Activated CD4-positive, alpha-beta memory T cell treated with anti-CD3 and anti-CD28 coated beads for 36 hours (primary cell): ENCODE data around the gene CMC4. TPM values are rescaled to one million over a fixed set of nuclear protein-coding genes. Genes with fewer than 3 reads are reported as not detected.

Experiments used
- CTCF ChIA-PET: fragments of 350-600 bp; sonication (Branson Sonifier 250); formaldehyde crosslinking; loops from one replicate; lab custom pipeline; 2021; ENCODE audit warnings: antibody characterized with exemption, inconsistent platforms; lab: Charles Lee
- POLR2A ChIA-PET: fragments of 350-600 bp; sonication (Branson Sonifier 250); formaldehyde crosslinking; loops from one replicate; lab custom pipeline; 2021; ENCODE audit warnings: antibody characterized with exemption; lab: Charles Lee
- DNase-seq: peaks from one replicate; pipeline ENCODE4 v3.0.0-alpha.2; 2020
- H3K27ac Mint-ChIP-seq: one replicate; pipeline ENCODE4 v1.8.0; 2021; ENCODE audit warnings: mixed read lengths
- H3K27me3 Mint-ChIP-seq: one replicate; pipeline ENCODE4 v1.8.0; 2021; ENCODE audit warnings: mixed read lengths
- H3K36me3 Mint-ChIP-seq: one replicate; pipeline ENCODE4 v1.8.0; 2021; ENCODE audit warnings: mixed read lengths
- H3K4me1 Mint-ChIP-seq: one replicate; pipeline ENCODE4 v1.8.0; 2021; ENCODE audit warnings: low read depth, mixed read lengths
- H3K4me3 Mint-ChIP-seq: one replicate; pipeline ENCODE4 v1.8.0; 2021; ENCODE audit warnings: mild to moderate bottlenecking, mixed read lengths
- H3K9me3 Mint-ChIP-seq: one replicate; pipeline ENCODE4 v1.8.0; 2021; ENCODE audit warnings: mixed read lengths
- intact Hi-C: fragments of 100-400 bp; cut with micrococcal nuclease; formaldehyde crosslinking; loops from one replicate; pipeline ENCODE4 v1.15.1; 2023
- total RNA-seq, 2 experiments: library from RNA; stranded (reverse); gene quantifications; one replicate each; pipeline ENCODE4 v1.2.3, GENCODE V29; 2021

CMC4 gene
- total RNA-seq, 2 experiments from 2014 or later = 4.9 to 7.2 TPM

- POLR2A ChIA-PET = no interaction called here
- H3K4me1 Mint-ChIP-seq = peaks cover 30% of the 10 kb centered on the region
- H3K4me3 Mint-ChIP-seq = no peak overlapping the region
- intact Hi-C loops = no loop called here
- peak overlapping the region; percentile 62 for H3K27ac Mint-ChIP-seq
- H3K27me3 Mint-ChIP-seq = no peaks in the 10 kb centered on the region
- peak; percentile 12 for DNase-seq
- CTCF ChIA-PET = no interaction called here
- H3K9me3 Mint-ChIP-seq = no peaks in the 10 kb centered on the region
- peaks cover 4% of the 10 kb centered on the region for H3K36me3 Mint-ChIP-seq
Measured at GRCh38 chrX:155052738-155053498, 18.0 kb downstream of the CMC4 start.

GRCh38 chrX:155048977-155049619 lies 21.8 kb downstream of the CMC4 start:
- intact Hi-C loops = no loop called here
- peak overlapping the region; percentile 33 for H3K27ac Mint-ChIP-seq

GRCh38 chrX:155046811-155047528 lies 24.0 kb downstream of the CMC4 start:
- Mint-ChIP-seq H3K9me3 (no peaks in the 10 kb centered on the region), H3K4me1 (peaks cover 16% of the 10 kb centered on the region), H3K27me3 (no peaks in the 10 kb centered on the region), H3K36me3 (peaks cover 6% of the 10 kb centered on the region), H3K4me3 (no peak overlapping the region), H3K27ac (no peak overlapping the region)
- no peak for DNase-seq
- POLR2A ChIA-PET = no interaction called here
- intact Hi-C loops = no loop called here
- CTCF ChIA-PET = interaction anchor here (2.0 kb wide), 1 partner anchor 10 kb away, joined by 11 read pairs; no protein-coding TSS in a partner anchor

More at GRCh38 chrX:155048977-155049619, 21.8 kb downstream of the CMC4 start:
- H3K27me3 Mint-ChIP-seq = no peaks in the 10 kb centered on the region
- ChIA-PET CTCF (interaction anchor here (0.6 to 1.6 kb wide), 8 partner anchors 8 to 148 kb away, joined by 3 to 11 read pairs (median 5); partner anchors contain the start of gene FUNDC2), POLR2A (no interaction called here)
- peaks cover 4% of the 10 kb centered on the region for H3K36me3 Mint-ChIP-seq
- H3K9me3 Mint-ChIP-seq = no peaks in the 10 kb centered on the region
- no peak overlapping the region for H3K4me3 Mint-ChIP-seq
- H3K4me1 Mint-ChIP-seq = peaks cover 16% of the 10 kb centered on the region
- peak; percentile 53 for DNase-seq

GRCh38 chrX:155046129-155046810 lies 24.7 kb downstream of the CMC4 start:
- Mint-ChIP-seq H3K27me3 (no peaks in the 10 kb centered on the region), H3K36me3 (peaks cover 4% of the 10 kb centered on the region), H3K9me3 (no peaks in the 10 kb centered on the region), H3K4me1 (peaks cover 16% of the 10 kb centered on the region), H3K27ac (no peak overlapping the region), H3K4me3 (no peak overlapping the region)
- intact Hi-C loops = no loop called here
- no peak for DNase-seq
- POLR2A ChIA-PET = no interaction called here
- CTCF ChIA-PET = interaction anchor here (2.0 kb wide), 1 partner anchor 10 kb away, joined by 11 read pairs; no protein-coding TSS in a partner anchor

GRCh38 chrX:155035688-155036087 lies 35.2 kb downstream of the CMC4 start:
- intact Hi-C loops = no loop called here
- POLR2A ChIA-PET = no interaction called here
- no peak overlapping the region for H3K27ac Mint-ChIP-seq
- no peaks in the 10 kb centered on the region for H3K27me3 Mint-ChIP-seq
- CTCF ChIA-PET = no interaction called here
- no peak overlapping the region for H3K4me3 Mint-ChIP-seq
- peaks cover 9% of the 10 kb centered on the region for H3K4me1 Mint-ChIP-seq
- DNase-seq = no peak
- peaks cover 5% of the 10 kb centered on the region for H3K9me3 Mint-ChIP-seq
- H3K36me3 Mint-ChIP-seq = peaks cover 19% of the 10 kb centered on the region

- CTCF ChIA-PET = no interaction called here
- H3K9me3 Mint-ChIP-seq = peaks cover 5% of the 10 kb centered on the region
- POLR2A ChIA-PET = no interaction called here
- no peak overlapping the region for H3K4me3 Mint-ChIP-seq
- H3K27me3 Mint-ChIP-seq = no peaks in the 10 kb centered on the region
- peaks cover 20% of the 10 kb centered on the region for H3K4me1 Mint-ChIP-seq
- DNase-seq = no peak
- intact Hi-C loops = no loop called here
- no peak overlapping the region for H3K27ac Mint-ChIP-seq
- H3K36me3 Mint-ChIP-seq = peaks cover 16% of the 10 kb centered on the region
Measured at GRCh38 chrX:155031657-155032056, 39.3 kb downstream of the CMC4 start.

- Mint-ChIP-seq H3K4me1 (peaks cover 21% of the 10 kb centered on the region), H3K9me3 (no peaks in the 10 kb centered on the region), H3K36me3 (no peaks in the 10 kb centered on the region), H3K27ac (peak overlapping the region; percentile 53), H3K4me3 (peak overlapping the region; percentile 43), H3K27me3 (no peaks in the 10 kb centered on the region)
- intact Hi-C loops = no loop called here
- CTCF ChIA-PET = interaction anchor here (3.1 kb wide), 1 partner anchor 28 kb away, joined by 12 read pairs; no protein-coding TSS in a partner anchor
- POLR2A ChIA-PET = no interaction called here
- DNase-seq = no peak
Measured at GRCh38 chrX:155028877-155029291, 42.1 kb downstream of the CMC4 start.

GRCh38 chrX:155028129-155028528 lies 42.8 kb downstream of the CMC4 start:
- Mint-ChIP-seq H3K27ac (peak overlapping the region; percentile 94), H3K27me3 (no peaks in the 10 kb centered on the region), H3K9me3 (no peaks in the 10 kb centered on the region), H3K36me3 (no peaks in the 10 kb centered on the region), H3K4me3 (peak overlapping the region; percentile 83), H3K4me1 (peaks cover 21% of the 10 kb centered on the region)
- intact Hi-C loops = no loop called here
- ChIA-PET CTCF (interaction anchor here (0.8 to 3.3 kb wide), 3 partner anchors 21 to 48 kb away, joined by 3 to 12 read pairs (median 11); no protein-coding TSS in a partner anchor), POLR2A (no interaction called here)
- peak; percentile 9 for DNase-seq

- peaks cover 21% of the 10 kb centered on the region for H3K4me1 Mint-ChIP-seq
- no peaks in the 10 kb centered on the region for H3K27me3 Mint-ChIP-seq
- peak overlapping the region; percentile 94 for H3K27ac Mint-ChIP-seq
- H3K4me3 Mint-ChIP-seq = peak overlapping the region; percentile 83
- intact Hi-C loops = loop anchor here (2.0 kb wide), 1 partner anchor 37 kb away; no protein-coding TSS in a partner anchor
- peak; percentile 11 for DNase-seq
- POLR2A ChIA-PET = interaction anchor here (1.3 kb wide), 1 partner anchor 42 kb away, joined by 5 read pairs; no protein-coding TSS in a partner anchor
- H3K9me3 Mint-ChIP-seq = no peaks in the 10 kb centered on the region
- CTCF ChIA-PET = interaction anchor here (0.8 to 3.3 kb wide), 5 partner anchors 21 to 188 kb away, joined by 3 to 12 read pairs (median 3); no protein-coding TSS in a partner anchor
- no peaks in the 10 kb centered on the region for H3K36me3 Mint-ChIP-seq
Measured at GRCh38 chrX:155027509-155028066, 43.3 kb downstream of the CMC4 start.

GRCh38 chrX:155026727-155027508 lies 44.0 kb downstream of the CMC4 start, which contains the start of gene FUNDC2:
FUNDC2 (plus strand) TSS chrX:155026844; CDS start chrX:155026939, 95 bp downstream.
- Mint-ChIP-seq H3K4me1 (peaks cover 21% of the 10 kb centered on the region), H3K9me3 (no peaks in the 10 kb centered on the region), H3K27ac (peak within 1 kb of the TSS; percentile 94), H3K4me3 (peak within 1 kb of the TSS; percentile 83), H3K27me3 (no peaks in the 10 kb centered on the region), H3K36me3 (no peaks in the 10 kb centered on the region)
- ChIA-PET CTCF (interaction anchor here (0.7 to 3.3 kb wide), 5 partner anchors 10 to 189 kb away, joined by 3 to 12 read pairs (median 3); no protein-coding TSS in a partner anchor), POLR2A (interaction anchor here (0.8 to 1.3 kb wide), 2 partner anchors 43 to 46 kb away, joined by 3 to 5 read pairs; no protein-coding TSS in a partner anchor)
- intact Hi-C loops = loop anchor here (1.0 to 2.0 kb wide), 2 partner anchors 36 to 44 kb away; partner anchors contain the start of genes BRCC3, CMC4 and MTCP1
- peak; percentile 96 for DNase-seq
